Adrenal gland (tissue), 12 donors: ENCODE data around the gene HSD17B3. TPM values are rescaled to one million over a fixed set of nuclear protein-coding genes. Genes with fewer than 3 reads are reported as not detected.
A peak's percentile ranks its signal among the peaks of the same experiment; 100 is the strongest.
"Not testable (repeated sequence)": the region's sequence is repeated elsewhere in the genome, so short reads cannot be mapped to it uniquely, and the experiment has no call there.

ENCODE experiments used
- DNase-seq, 7 donors: peaks; one replicate each; pipeline ENCODE4 v3.0.0-alpha.2; 2019 to 2020
- H3K27ac ChIP-seq, 5 donors: fragments of 200-600 bp; sonication (generic) in 4 of 5; 1 replicate in 3 of 5; 2 replicates in 2 of 5; pipeline versions ENCODE4 v1.5.1 to v1.8.0; 2016 to 2020; ENCODE audit warnings: mild to moderate bottlenecking in 1 of 5
- H3K27me3 ChIP-seq: fragments of 200-600 bp; 2 replicates; pipeline ENCODE4 v1.8.0; 2021
- H3K36me3 ChIP-seq, 2 donors: fragments of 200-600 bp; replicated peaks in 1 of 2; 1 replicate in 1 of 2; 2 replicates in 1 of 2; pipeline versions ENCODE4 v1.5.1 to v1.8.0; 2018 to 2022
- H3K4me1 ChIP-seq, 2 donors: fragments of 200-600 bp; replicated peaks in 1 of 2; 1 replicate in 1 of 2; 2 replicates in 1 of 2; pipeline versions ENCODE4 v1.5.1 to v1.8.0; 2018 to 2021
- H3K4me3 ChIP-seq, 4 donors: fragments of 200-600 bp; sonication (generic) in 3 of 4; one replicate each; pipeline ENCODE4 v1.5.1; 2016 to 2018
- H3K9me3 ChIP-seq, 3 donors: fragments of 200-600 bp; sonication (generic) in 1 of 3; replicated peaks in 1 of 3; 1 replicate in 2 of 3; 2 replicates in 1 of 3; pipeline versions ENCODE4 v1.5.1 to v1.8.0; 2016 to 2021
- CTCF ChIP-seq, 6 experiments: fragments of 450-650 bp in 4 of 6; fragments of 200-600 bp in 2 of 6; sonication (generic) in 1 of 6; IDR thresholded peaks; 1 replicate in 5 of 6; 2 replicates in 1 of 6; pipeline versions ENCODE4 v1.5.1 to v1.8.0; 2016 to 2021; ENCODE audit warnings: antibody characterized with exemption in 6 of 6, mild to moderate bottlenecking in 2 of 6, moderate library complexity in 1 of 6
- POLR2A ChIP-seq, 2 donors: fragments of 450-650 bp; IDR thresholded peaks; one replicate each; pipeline ENCODE4 v1.6.1; 2017; ENCODE audit warnings: antibody characterized with exemption in 2 of 2, mild to moderate bottlenecking in 2 of 2, moderate library complexity in 1 of 2
- WGBS, 4 donors: extraction: QIAGEN DNeasy Blood & Tissue Kit in 2 of 4; methylation state at CpG; one replicate each; pipeline versions ENCODE4 v1.1.5 to v1.1.7; 2013 to 2017; 5-methylcytosine and 5-hydroxymethylcytosine counted together
- intact Hi-C, 2 donors: fragments of 100-400 bp; cut with DNase I; formaldehyde crosslinking; loops; one replicate each; pipeline versions ENCODE4 v1.14.1 to v1.15.0; 2022 to 2023
- polyA plus RNA-seq, 3 donors: library from polyadenylated mRNA; stranded (reverse); fragments of 200-250 nt in 2 of 3; fragments of 350-450 nt in 1 of 3; fragmentation: Illumina TruSeq in 1 of 3; extraction: RNeasy Lipid Tissue Mini Kit (QIAGEN cat#74804) in 1 of 3; gene quantifications; one replicate each; pipeline ENCODE4 v1.2.3, GENCODE V29; 2013 to 2014
- total RNA-seq, 9 donors: library from RNA; depleted of rRNA in 4 of 9; stranded (reverse); fragments of >200 nt in 4 of 9; fragments of 120-200 nt in 1 of 9; fragmentation: NEBNext Ultra II Directional in 1 of 9; extraction: Animal tissue kit (Norgen Biotek cat#: 25700) in 1 of 9; gene quantifications; one replicate each; pipeline versions ENCODE4 v1.1.0 to v1.2.4, GENCODE V29; 2013 to 2023
- donor health status: healthy with polysubstance abuse.
- donor health status: Bipolar disorder and iron deficiency.
- donor health status: DM: yes; HTN: yes; CAD: no.
- donor health status: DM: no; HTN: no; CAD: no.
- donor health status: DM: no; HTN: no; CAD: no.
- donor health status: DM: yes; HTN: yes; CAD: no.

The HSD17B3 gene
- total and polyA plus RNA-seq, 12 donors: 0.57 to 14.6 (median 4.7) TPM; not detected in 8

GRCh38 chr9:96192710-96193109, 109.3 kb downstream of the HSD17B3 start:
- Histone ChIP-seq H3K4me1 (no peaks in the 10 kb centered on the region), H3K4me3 (no peak overlapping the region), H3K9me3 (peaks cover 0 to 8% (median 0%) of the 10 kb centered on the region in 3 donors), H3K27ac (no peak overlapping the region), H3K27me3 (no peaks in the 10 kb centered on the region), H3K36me3 (no peaks in the 10 kb centered on the region)
- intact Hi-C loops: no loop called here
- TF ChIP-seq POLR2A (IDR thresholded peaks at IDR 0.05) (no peak), CTCF (IDR thresholded peaks at IDR 0.05) (no peak)
- no peak for DNase-seq

DNA sequence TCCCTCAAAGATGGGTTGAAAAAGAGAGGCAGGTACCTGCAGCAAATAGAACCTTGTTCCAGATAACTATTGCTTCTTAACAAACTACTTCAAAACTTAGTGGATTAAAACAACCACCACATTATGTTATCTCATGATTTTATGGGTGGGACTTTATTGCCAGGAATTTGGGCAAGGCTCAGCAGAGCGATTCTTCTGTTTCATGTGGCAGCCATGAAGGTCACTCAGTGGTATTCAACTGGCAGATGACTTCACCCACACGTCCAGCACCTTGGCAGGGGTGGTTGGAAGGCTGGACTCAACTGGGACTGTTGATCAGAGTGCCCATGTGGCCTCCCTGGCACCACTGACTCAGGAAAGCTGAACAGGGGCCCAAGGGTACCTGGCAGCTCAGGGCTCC, 112.0 kb downstream of the HSD17B3 start:
- no peak for DNase-seq
- intact Hi-C loops: no loop called here
- Histone ChIP-seq H3K9me3 (peaks cover 0 to 8% (median 0%) of the 10 kb centered on the region in 3 donors), H3K27me3 (no peaks in the 10 kb centered on the region), H3K27ac (no peak overlapping the region), H3K4me1 (no peaks in the 10 kb centered on the region), H3K36me3 (no peaks in the 10 kb centered on the region), H3K4me3 (no peak overlapping the region)
- TF ChIP-seq CTCF (IDR thresholded peaks at IDR 0.05) (no peak), POLR2A (IDR thresholded peaks at IDR 0.05) (no peak)
- 55 to 100% (median 70%) methylated on average over 1 to 2 of the region's 2 CpGs for WGBS, 4 donors

DNA sequence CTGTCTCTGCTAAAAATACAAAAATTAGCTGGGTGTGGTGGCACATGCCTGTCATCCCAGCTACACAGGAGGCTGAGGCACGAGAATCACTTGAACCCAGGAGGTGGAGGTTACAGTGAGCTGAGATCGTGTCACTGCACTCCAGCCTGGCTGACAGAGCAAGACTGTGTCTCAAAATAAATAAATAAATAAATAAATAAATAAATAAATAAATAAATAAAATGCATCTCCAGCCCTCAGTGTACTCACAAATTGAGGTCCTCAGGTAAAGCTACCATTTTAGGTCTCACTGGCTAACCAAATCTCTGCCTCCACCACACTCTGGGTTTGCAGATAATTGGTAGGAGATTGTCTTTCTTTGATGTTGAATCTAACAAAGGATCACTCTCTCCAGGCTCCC, 112.4 kb downstream of the HSD17B3 start:
- H3K36me3 ChIP-seq, H3K27ac ChIP-seq, H3K4me3 ChIP-seq, H3K27me3 ChIP-seq, DNase-seq, H3K4me1 ChIP-seq, intact Hi-C loops, H3K9me3 ChIP-seq: not testable (repeated sequence)
- 81 to 95% (median 89%) methylated on average over 2 of the region's 2 CpGs for WGBS, 4 donors

GRCh38 chr9:96188571-96188970, 113.4 kb downstream of the HSD17B3 start:
- Histone ChIP-seq H3K27ac (no peak overlapping the region), H3K4me3 (no peak overlapping the region), H3K27me3 (no peaks in the 10 kb centered on the region), H3K4me1 (no peaks in the 10 kb centered on the region), H3K36me3 (no peaks in the 10 kb centered on the region), H3K9me3 (peaks cover 0 to 8% (median 0%) of the 10 kb centered on the region in 3 donors)
- intact Hi-C loops: no loop called here
- TF ChIP-seq POLR2A (IDR thresholded peaks at IDR 0.05) (no peak), CTCF (IDR thresholded peaks at IDR 0.05) (no peak)
- 50 to 57% (median 55%) methylated on average over 5 of the region's 5 CpGs for WGBS, 4 donors
- no peak for DNase-seq

- WGBS, 4 donors: 70 to 83% (median 75%) methylated on average over 12 of the region's 12 CpGs
- no peak overlapping the region for H3K4me3 ChIP-seq
- peaks cover 0 to 8% (median 0%) of the 10 kb centered on the region in 3 donors for H3K9me3 ChIP-seq
- peak overlapping the region in 1 of 5 donors; percentile 40 for H3K27ac ChIP-seq
- no peaks in the 10 kb centered on the region for H3K36me3 ChIP-seq
- TF ChIP-seq POLR2A (IDR thresholded peaks at IDR 0.05): no peak
- no peak for TF ChIP-seq CTCF (IDR thresholded peaks at IDR 0.05)
- intact Hi-C loops: no loop called here
- H3K27me3 ChIP-seq: no peaks in the 10 kb centered on the region
- DNase-seq: no peak
- H3K4me1 ChIP-seq: no peaks in the 10 kb centered on the region
These were observed 114.8 kb downstream of the HSD17B3 start for GRCh38 chr9:96187151-96187555.
